OCI-LY3 (cell line): ENCODE results near the gene C13orf46.

ENCODE experiments used
- H2AFZ ChIP-seq: fragments of 200-600, 300-600 bp; shearing (Covaris generic); 2 replicates; pipeline ENCODE4 v1.6.0; 2014; ENCODE audit warnings: antibody characterized with exemption, low read depth, low read length
- H3K27ac ChIP-seq: fragments of 200-600, 300-600 bp; sonication (generic); 2 replicates; pipeline ENCODE4 v1.5.1; 2014; ENCODE audit warnings: mild to moderate bottlenecking, low read length, moderate library complexity, mixed read lengths
- H3K27me3 ChIP-seq: fragments of 200-600, 300-600 bp; sonication (generic); 2 replicates; pipeline ENCODE4 v1.6.1; 2014; ENCODE audit warnings: low read depth, low read length, mixed read lengths
- H3K36me3 ChIP-seq: fragments of 200-600, 300-600 bp; sonication (generic); replicated peaks from 2 replicates; pipeline ENCODE3; 2014; ENCODE audit warnings: low read depth, low read length, mixed read lengths
- H3K4me1 ChIP-seq: fragments of 300-600, 200-600 bp; sonication (generic); 2 replicates; pipeline ENCODE4 v1.6.1; 2014; ENCODE audit warnings: low read length, mixed read lengths
- H3K4me2 ChIP-seq: fragments of 200-600, 300-600 bp; sonication (generic); 2 replicates; pipeline ENCODE4 v1.6.1; 2014; ENCODE audit warnings: low read length, mixed read lengths
- H3K4me3 ChIP-seq: fragments of 300-600, 200-600 bp; sonication (generic); 2 replicates; pipeline ENCODE4 v1.5.1; 2014; ENCODE audit warnings: antibody characterized with exemption, mild to moderate bottlenecking, low read length, moderate library complexity
- H3K79me2 ChIP-seq: fragments of 300-600, 200-600 bp; shearing (Covaris generic); 2 replicates; pipeline ENCODE4 v1.6.1; 2014; ENCODE audit warnings: mild to moderate bottlenecking, low read length, mixed read lengths
- H3K9ac ChIP-seq: fragments of 300-600, 200-600 bp; shearing (Covaris generic); 2 replicates; pipeline ENCODE4 v1.6.0; 2014; ENCODE audit warnings: mild to moderate bottlenecking, low read length, moderate library complexity
- H3K9me3 ChIP-seq: fragments of 200-600, 300-600 bp; shearing (Covaris generic); 2 replicates; pipeline ENCODE4 v1.6.1; 2014; ENCODE audit warnings: low read length, mixed read lengths; ENCODE audit not compliant: insufficient read depth
- H4K20me1 ChIP-seq: fragments of 200-600, 300-600 bp; sonication (generic); 2 replicates; pipeline ENCODE4 v1.6.1; 2016; ENCODE audit warnings: low read length, mixed read lengths; ENCODE audit not compliant: insufficient read depth
- CTCF ChIP-seq: fragments of 200-600, 300-600 bp; sonication (generic); IDR thresholded peaks from 2 replicates; pipeline ENCODE4 v1.5.1; 2014; ENCODE audit warnings: antibody characterized with exemption, low read length, low read depth
- EZH2phosphoT487 ChIP-seq: fragments of 200-600 bp; shearing (Covaris generic); IDR thresholded peaks from 2 replicates; pipeline ENCODE4 v1.6.1; 2018; ENCODE audit warnings: antibody characterized with exemption, mixed run types, low read depth

Gene C13orf46

GRCh38 chr13:113951246-113951999, 22.5 kb downstream of the C13orf46 start:
- H3K9ac ChIP-seq: no peak overlapping the region
- H3K9me3 ChIP-seq: no peaks in the 10 kb centered on the region
- H3K79me2 ChIP-seq: no peaks in the 10 kb centered on the region
- H3K4me1 ChIP-seq: no peaks in the 10 kb centered on the region
- H2AFZ ChIP-seq: no peak overlapping the region
- H3K4me3 ChIP-seq: no peak overlapping the region
- no peak overlapping the region for H3K27ac ChIP-seq
- H3K4me2 ChIP-seq: no peak overlapping the region
- TF ChIP-seq EZH2phosphoT487 (no peak), CTCF (peak; percentile 11; the same call in 1 of the 2 replicates)
- no peaks in the 10 kb centered on the region for H3K27me3 ChIP-seq
- no peaks in the 10 kb centered on the region for H3K36me3 ChIP-seq
- H4K20me1 ChIP-seq: no peaks in the 10 kb centered on the region

GRCh38 chr13:113950451-113951245, 23.2 kb downstream of the C13orf46 start:
- Histone ChIP-seq H3K4me2 (no peak overlapping the region), H3K27ac (no peak overlapping the region), H3K9me3 (no peaks in the 10 kb centered on the region), H3K79me2 (no peaks in the 10 kb centered on the region), H3K4me1 (no peaks in the 10 kb centered on the region), H3K36me3 (no peaks in the 10 kb centered on the region), H3K9ac (no peak overlapping the region), H3K4me3 (no peak overlapping the region), H2AFZ (no peak overlapping the region), H3K27me3 (no peaks in the 10 kb centered on the region), H4K20me1 (no peaks in the 10 kb centered on the region)
- no peak for TF ChIP-seq CTCF
- no peak for TF ChIP-seq EZH2phosphoT487

GRCh38 chr13:113949546-113949945, 24.3 kb downstream of the C13orf46 start:
- H3K4me3 ChIP-seq: no peak overlapping the region
- no peak overlapping the region for H3K4me2 ChIP-seq

More at GRCh38 chr13:113949546-113949945, 24.3 kb downstream of the C13orf46 start:
- Histone ChIP-seq H4K20me1 (no peaks in the 10 kb centered on the region), H2AFZ (no peak overlapping the region), H3K36me3 (no peaks in the 10 kb centered on the region), H3K27me3 (no peaks in the 10 kb centered on the region), H3K27ac (no peak overlapping the region), H3K4me1 (no peaks in the 10 kb centered on the region), H3K9me3 (no peaks in the 10 kb centered on the region), H3K79me2 (no peaks in the 10 kb centered on the region), H3K9ac (no peak overlapping the region)
- TF ChIP-seq CTCF (no peak), EZH2phosphoT487 (no peak)
